Fibroblast of peridontal ligament (primary cell): ENCODE data around the gene DNAH6.

Experiments
- DNase-seq: peaks from one replicate; pipeline ENCODE4 v3.0.0-alpha.2; 2010; ENCODE audit errors: extremely low read depth

The DNAH6 gene

GRCh38 chr2:84833481-84834150, 317.3 kb downstream of the DNAH6 start:
- DNase-seq, result no peak

DNA sequence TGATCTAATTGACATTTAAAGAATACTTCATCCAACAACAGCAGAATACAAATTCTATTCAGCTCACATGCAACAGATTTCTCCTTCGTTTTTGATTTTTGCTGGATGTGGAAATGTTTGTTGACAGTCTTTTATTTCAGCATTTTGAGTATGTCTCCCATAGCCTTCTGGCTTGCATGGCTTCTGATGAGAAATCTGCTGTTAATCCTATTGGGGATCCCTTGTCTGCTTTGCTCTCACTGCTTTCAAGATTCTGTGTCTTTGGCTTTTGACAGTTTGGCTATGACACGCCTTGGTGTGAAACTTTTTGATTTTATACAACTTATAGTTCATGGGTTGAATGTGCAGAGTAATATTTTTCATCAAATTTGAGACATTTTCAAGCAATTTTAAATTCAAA, 319.9 kb downstream of the DNAH6 start:
- DNase-seq, result no peak

DNA sequence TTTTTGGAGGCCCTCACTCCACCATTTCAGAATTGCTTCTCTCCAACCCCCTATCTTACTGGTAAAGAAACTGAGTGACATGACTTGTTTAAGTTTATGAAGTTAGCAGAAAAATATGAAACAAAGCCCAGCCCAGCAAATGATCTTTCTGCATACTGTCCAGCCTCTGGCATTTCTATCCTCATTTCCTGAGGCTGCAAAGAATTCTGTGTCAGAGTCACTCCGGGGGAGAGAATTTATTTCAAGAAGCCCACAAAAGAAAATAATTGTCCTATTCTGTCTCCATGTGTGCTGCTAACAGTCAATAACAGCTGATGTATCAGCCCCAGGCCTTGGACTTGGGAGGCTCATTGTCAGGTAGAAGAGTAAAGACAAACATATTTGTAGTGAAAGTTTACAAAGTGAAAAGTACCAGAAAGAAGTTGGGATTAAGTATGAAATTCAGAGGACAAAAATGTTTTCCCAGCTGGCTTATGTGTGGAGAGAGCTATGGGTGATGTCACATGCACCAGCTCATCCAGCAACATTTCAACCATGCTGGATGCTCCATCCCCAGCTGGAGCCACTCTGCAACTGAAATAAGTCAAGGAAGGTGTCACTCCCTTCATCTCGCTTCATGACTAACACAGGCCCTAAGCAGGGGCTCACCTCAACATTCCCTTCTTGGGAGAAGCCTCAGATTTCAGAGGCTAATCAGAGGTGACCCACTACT, 322.3 kb downstream of the DNAH6 start:
- peak; percentile 69 for DNase-seq

GRCh38 chr2:84839851-84840250, 323.6 kb downstream of the DNAH6 start:
- no peak for DNase-seq

DNA sequence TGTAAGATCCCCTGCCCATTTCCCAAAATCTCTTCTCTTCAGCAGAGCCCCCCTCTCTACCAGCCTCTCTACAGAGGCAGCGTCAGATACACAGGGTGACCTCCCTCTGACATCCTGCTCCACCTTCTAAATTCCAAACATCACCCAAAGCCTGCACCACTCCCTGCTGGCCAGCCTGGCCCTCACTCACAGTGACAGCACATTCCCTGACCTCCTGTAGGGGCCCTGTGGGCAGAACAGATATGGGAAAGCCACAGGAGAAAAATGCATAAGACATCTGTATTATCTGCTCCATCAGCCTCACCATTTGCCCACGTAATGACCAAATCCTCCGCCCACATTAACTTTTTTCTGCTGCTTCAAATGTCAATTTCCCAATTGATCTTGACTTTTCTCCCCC, 324.0 kb downstream of the DNAH6 start:
- no peak for DNase-seq

GRCh38 chr2:84841577-84841976, 325.3 kb downstream of the DNAH6 start:
- DNase-seq, result no peak

- DNase-seq, result no peak
Observed at GRCh38 chr2:84844141-84844540, 327.8 kb downstream of the DNAH6 start.

- DNase-seq, result peak; percentile 90
Observed at GRCh38 chr2:84846041-84846663, 329.9 kb downstream of the DNAH6 start.

DNA sequence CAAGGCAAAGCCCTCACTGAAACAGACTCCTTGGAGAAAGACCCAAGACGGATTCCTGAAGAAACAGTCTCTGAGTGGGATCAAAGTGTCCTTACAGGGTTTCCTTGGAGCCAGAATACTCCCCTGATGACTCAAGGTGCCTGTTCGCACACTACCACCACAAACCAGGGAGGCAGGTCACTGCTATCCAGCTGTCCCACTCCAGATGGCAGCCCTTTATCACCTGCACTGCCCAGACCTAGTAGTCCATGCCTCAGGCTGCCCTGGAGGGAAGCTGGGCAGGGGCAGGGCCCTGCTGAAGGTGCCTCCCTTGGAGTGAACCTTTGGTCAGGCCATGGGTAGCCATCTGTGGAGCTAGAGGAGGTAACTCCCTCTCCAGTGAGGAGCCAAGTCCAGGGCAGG, 330.4 kb downstream of the DNAH6 start:
- DNase-seq, result peak; percentile 42

GRCh38 chr2:84847326-84848050, 331.2 kb downstream of the DNAH6 start:
- peak; percentile 49 for DNase-seq

- peak; percentile 94 for DNase-seq
Observed at GRCh38 chr2:84849271-84849952, 333.1 kb downstream of the DNAH6 start.

DNA sequence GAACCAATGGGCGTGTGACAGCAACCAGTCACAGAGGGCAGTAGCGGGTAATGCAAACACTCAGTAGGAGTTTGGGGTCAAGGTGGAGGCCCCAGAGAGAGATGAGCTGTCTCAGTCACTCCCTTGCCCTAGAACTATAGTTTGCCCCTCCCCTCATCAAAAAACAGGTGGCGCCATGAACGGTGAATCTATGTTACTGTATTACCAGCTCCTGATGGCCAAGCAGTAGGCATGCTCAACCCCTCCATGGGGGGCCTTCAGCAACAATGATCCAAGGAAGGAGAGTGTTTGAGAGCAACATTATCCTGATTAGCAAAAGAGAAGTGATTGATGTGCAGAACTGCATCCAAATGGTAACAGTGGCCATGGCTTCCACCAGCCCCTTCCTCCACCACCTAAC, 334.2 kb downstream of the DNAH6 start:
- no peak for DNase-seq

- no peak for DNase-seq
Observed at GRCh38 chr2:84851876-84852275, 335.6 kb downstream of the DNAH6 start.

DNA sequence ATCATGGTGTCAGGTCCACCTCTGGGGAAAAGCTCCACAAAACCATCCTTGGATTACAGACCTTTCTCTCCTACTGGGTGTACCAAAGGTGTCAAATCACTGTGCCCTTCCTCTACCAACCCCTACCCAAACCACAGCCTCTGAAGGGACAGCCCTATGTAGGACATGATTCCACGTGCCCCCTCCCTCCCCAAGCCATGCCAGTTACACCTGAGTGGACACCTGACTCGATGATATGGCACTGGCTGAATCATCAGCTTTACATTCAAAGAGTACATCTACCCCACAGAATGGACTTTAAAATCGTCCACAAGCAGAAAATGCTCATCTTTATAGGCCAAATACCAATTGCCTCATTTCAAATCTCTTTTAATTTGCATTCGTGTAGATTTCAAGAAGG, 338.6 kb downstream of the DNAH6 start:
- DNase-seq, result no peak

GRCh38 chr2:84855731-84856130, 339.4 kb downstream of the DNAH6 start:
- DNase-seq, result no peak

DNA sequence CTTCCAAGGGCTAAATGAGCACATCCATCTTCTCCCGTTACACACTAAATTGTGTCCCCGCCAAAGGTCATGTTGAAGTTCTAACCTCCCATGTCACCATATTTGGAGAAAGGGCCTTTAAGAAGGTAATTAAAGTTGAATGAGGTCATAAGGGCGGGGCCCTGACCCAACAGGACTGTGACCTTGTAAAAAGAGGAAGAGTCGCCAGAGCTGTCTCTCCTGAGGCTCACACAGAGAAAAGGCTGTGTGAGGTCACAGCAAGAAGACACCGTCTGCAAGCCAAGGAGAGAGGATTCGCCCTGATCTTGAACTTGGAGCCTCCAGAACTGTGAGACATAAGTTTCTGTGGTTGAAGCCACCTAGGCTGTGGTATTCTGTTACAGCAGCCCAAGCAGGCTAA, 340.5 kb downstream of the DNAH6 start:
- no peak for DNase-seq

- no peak for DNase-seq
Observed at GRCh38 chr2:84857566-84857965, 341.3 kb downstream of the DNAH6 start.

DNA sequence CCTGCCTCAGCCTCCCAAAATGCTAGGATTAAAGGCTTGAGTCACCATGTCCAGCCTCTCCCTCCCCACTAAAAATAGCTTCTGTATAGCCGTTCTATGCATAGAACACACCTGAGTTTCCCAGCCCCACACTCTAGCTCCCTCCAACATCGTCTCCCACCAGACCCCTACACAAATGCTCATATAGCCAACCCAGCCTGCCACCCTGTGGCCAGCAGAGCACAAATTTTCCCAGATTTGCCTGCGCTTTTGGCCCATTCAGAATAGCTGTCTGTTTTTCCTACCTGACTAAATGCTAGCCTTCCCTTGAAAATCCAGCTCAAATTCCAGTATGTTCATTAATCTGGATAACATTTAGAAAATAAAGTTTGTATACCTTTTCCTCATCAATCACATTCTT, 341.8 kb downstream of the DNAH6 start:
- DNase-seq, result no peak

- DNase-seq, result no peak
Observed at GRCh38 chr2:84858937-84859336, 342.6 kb downstream of the DNAH6 start.

- DNase-seq, result no peak
Observed at GRCh38 chr2:84861539-84861938, 345.2 kb downstream of the DNAH6 start.

DNA sequence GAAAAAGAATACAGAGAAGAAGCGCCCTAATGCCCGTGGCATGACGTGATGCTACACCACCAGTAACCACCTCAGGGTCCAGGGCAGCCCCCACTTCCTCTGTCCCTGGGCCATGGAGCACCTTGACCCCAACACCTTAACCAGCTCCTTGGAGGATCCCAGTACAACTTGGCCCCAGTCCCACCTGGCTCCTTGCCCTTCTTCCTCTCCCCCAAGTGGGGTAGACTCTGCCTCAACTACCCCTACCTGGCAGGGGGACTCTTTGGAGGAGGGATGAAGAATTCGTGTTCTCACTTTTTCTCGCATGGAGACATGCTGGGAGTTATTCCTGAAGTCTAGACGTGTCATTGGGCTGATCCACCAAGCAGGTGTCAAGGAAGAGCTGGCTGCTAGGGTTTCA, 345.7 kb downstream of the DNAH6 start:
- DNase-seq, result no peak
